Astrocyte of the cerebellum (primary cell): ENCODE data around the gene CDC42BPA.

Experiments used
- DNase-seq: peaks from one replicate; pipeline ENCODE4 v3.0.0-alpha.2; 2011; ENCODE audit warnings: low read depth
- H3K4me3 ChIP-seq: 2 replicates; pipeline ENCODE4 v1.5.1; 2011; ENCODE audit warnings: mild to moderate bottlenecking, low read depth, low read length, moderate library complexity
- CTCF ChIP-seq: IDR thresholded peaks from 2 replicates; pipeline ENCODE4 v1.5.1; 2012; ENCODE audit warnings: low read length, low read depth, moderate library complexity, mild to moderate bottlenecking; ENCODE audit errors: missing control alignments
- in situ Hi-C: cut with HindIII; loops from 2 replicates; pipeline ENCODE4 v1.10.0; 2017; ENCODE audit warnings: low sequenced_read_pairs

CDC42BPA gene

GRCh38 chr1:227228201-227228600 lies 90.1 kb downstream of the CDC42BPA start:
- DNase-seq: no peak
- in situ Hi-C loops: no loop called here

DNA sequence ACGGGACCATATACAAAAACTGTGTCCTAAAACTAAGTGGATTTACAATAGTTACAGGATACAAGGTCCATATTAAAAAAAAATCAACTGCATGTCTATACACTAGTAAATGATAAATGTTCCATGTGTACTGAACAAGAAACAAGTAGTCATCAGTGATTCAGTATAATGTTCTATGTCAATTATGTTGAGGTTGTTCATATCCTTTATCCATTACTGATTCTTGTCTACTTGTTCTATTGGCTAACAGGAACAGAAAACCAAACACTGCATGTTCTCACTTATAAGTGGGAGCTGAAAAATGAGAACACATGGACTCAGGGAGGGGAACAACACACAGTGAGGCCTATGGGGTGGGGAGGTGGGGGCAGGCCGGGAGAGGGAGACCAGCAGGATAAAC lies 90.5 kb downstream of the CDC42BPA start:
- in situ Hi-C loops: no loop called here
- DNase-seq: no peak
- TF ChIP-seq CTCF: no peak
- H3K4me3 ChIP-seq: no peak overlapping the region

More at GRCh38 chr1:227228201-227228600, 90.1 kb downstream of the CDC42BPA start:
- no peak overlapping the region for H3K4me3 ChIP-seq
- no peak for TF ChIP-seq CTCF

DNA sequence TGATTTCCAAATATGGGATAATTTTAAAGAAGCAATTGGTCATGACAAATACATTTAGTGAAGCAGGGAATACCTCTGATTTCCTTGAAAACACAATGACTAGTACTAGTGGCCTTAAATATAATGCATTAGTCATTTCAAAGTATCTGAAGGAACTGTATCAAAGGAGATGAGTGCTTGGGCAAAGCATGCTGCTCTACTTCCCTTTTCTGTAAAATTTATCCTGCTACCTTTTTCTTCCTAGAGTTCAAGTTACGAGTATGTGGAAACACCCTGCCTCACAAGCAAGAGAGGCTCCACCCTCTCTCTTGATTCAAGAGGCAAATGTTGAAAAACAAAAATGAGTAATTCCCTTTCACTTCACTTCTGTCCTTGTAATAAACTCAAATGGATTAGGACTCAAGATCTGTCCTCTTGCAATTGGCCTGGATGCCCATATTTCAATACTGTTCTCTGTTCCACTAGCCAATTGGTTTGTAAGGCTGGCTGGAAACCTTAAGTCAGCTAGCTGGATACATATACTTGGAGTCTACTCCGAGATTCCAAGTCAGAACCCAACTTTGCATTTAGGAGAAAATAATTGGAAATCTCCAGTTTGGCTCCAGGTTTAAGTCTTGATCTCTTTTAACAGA lies 92.5 kb downstream of the CDC42BPA start:
- no peak for DNase-seq
- in situ Hi-C loops: no loop called here
- H3K4me3 ChIP-seq: no peak overlapping the region
- no peak for TF ChIP-seq CTCF

- no peak for TF ChIP-seq CTCF
- no peak overlapping the region for H3K4me3 ChIP-seq
- in situ Hi-C loops: no loop called here
- DNase-seq: no peak
Observed at GRCh38 chr1:227223171-227223806, 95.0 kb downstream of the CDC42BPA start.

GRCh38 chr1:227219715-227220292 lies 98.5 kb downstream of the CDC42BPA start:
- TF ChIP-seq CTCF: no peak
- DNase-seq: no peak
- H3K4me3 ChIP-seq: no peak overlapping the region
- in situ Hi-C loops: no loop called here

DNA sequence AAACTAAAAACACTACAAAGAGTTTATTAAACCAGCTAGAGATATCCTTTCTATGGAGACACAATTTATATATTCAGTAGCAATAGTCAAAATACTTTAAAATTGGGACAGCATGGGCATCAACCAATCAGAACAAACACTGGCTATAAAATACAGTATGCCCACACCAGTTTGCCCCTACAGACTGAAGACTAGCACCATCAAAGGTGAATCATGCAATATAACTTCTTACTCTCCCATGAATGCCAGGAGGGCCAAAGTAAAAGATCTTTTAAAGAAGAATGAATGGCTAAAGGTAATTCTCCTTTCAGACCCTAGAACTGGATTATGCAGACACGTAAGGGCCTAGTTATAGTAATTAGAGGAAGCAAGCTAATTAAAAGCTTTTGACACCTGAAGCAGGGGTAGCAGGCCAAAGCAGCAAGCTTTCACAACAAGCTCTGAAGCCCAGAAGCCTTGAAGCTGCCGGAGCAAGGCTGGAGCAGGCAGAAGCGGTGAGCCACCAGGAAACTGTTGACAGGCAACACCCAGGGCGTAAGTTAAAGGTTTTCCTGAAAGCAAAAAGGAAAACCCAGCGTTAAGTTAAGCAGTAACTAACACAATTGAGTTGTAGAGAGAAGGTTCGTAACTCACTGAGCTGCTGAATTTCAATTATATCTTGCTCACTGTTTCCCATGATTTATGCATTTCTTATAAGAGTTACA lies 99.3 kb downstream of the CDC42BPA start:
- no peak for TF ChIP-seq CTCF
- DNase-seq: no peak
- in situ Hi-C loops: no loop called here

More for the DNA sequence above, 99.3 kb downstream of the CDC42BPA start:
- no peak overlapping the region for H3K4me3 ChIP-seq
